Posterior cingulate gyrus (tissue), 11 donors: Measurements from ENCODE around the gene GRAMD2A.

Source experiments
- DNase-seq, 10 donors: peaks; one replicate each; pipeline versions ENCODE4 v3.0.0 to v3.0.0-alpha.2; 2020 to 2021; ENCODE audit warnings: mixed read lengths in 3 of 10
- intact Hi-C: fragments of 100-400 bp; cut with DNase I; formaldehyde crosslinking; loops from one replicate; pipeline ENCODE4 v1.15.1; 2023

Gene GRAMD2A

DNA sequence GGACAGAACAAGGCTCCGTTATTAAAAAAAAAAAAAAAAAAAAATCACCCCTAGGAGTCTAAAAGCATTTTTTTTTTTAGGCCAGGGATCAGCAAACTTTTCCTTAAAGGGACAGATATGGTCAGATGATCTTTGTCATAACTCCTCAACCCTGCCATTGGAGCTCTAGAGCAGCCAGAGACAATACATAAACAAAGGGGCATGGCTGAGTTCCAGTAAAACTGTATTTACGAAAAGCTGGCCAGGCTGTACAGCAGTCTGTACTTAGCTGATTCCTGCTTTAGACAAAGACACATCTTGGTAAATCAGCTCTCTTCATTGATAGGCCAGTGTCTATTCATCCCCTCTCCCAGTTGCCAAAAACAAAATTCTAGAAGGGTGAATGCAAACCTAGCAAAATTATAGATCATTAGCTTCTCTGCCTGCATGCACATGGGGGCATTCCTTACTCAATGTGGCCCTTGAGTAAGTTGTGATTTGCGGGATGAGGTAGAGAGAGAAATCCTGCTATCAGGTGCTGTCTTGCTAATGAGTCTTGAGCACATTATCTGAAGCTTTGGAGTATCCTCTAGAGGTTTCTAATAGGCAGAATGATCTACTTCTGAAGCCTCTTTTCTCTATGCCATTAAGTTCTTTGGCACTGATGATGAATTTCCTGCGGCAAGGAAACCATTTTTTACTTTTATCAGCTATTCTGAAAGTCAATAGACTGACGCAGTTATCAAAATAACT is 44.2 kb downstream of the GRAMD2A start:
- intact Hi-C loops: no loop called here
- no peak for DNase-seq

DNA sequence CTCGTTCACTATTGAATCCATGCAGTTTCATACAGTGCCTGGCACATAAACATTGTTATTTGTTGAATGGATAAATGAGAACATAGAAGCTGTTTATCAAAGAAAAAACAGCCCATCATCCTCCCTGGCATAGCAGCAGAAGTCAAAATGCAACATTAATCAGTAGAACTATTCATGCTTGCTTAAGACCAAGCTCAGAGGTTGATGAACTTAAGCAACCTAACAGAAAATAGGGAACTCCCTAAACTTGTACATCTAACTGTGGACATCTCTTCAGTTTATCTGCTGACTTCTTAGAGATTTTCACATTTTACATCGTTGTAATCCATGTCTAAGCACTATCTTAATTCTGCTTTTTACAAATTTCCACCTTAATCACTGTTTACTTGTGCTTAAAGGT is 50.2 kb downstream of the GRAMD2A start:
- no peak for DNase-seq
- intact Hi-C loops: no loop called here

DNA sequence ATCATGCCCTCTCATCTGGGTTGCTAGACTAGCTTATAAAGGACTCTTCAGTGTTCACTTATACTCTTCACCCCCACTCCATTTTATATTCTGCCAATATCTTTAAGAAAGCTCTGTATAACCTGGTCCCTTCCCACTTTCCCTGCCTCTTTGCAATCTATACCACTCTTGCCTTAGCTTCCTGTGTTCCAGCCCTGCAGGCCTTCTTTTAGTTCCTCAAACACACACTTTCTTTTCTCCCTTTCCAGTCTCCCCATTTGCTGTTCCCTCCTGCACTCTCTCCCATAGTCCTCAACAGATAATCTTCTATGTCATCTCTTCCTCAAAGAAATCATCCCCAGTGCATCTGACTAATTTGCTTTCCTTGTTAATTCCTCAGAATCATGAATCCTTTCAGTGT is 50.7 kb downstream of the GRAMD2A start:
- intact Hi-C loops: no loop called here
- DNase-seq: no peak

DNA sequence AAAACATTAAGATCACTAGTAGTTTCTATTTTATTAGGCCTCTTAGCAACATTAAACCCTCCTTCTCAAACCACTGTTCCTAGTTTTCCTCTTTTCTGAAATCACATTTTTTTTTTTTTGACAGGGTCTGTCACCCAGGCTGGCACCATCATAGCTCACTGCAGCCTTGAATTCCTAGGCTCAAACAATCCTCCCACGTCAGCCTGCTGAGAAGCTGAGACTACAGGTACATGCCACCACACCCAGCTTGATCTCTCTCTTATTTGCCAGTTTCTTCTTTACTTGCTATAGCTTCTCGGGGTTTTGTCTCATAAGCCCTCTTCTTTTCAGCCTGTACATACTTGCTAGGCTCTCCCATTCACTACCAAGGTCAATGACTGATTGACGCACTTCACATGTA is 51.4 kb downstream of the GRAMD2A start:
- intact Hi-C loops: no loop called here
- DNase-seq: no peak

DNA sequence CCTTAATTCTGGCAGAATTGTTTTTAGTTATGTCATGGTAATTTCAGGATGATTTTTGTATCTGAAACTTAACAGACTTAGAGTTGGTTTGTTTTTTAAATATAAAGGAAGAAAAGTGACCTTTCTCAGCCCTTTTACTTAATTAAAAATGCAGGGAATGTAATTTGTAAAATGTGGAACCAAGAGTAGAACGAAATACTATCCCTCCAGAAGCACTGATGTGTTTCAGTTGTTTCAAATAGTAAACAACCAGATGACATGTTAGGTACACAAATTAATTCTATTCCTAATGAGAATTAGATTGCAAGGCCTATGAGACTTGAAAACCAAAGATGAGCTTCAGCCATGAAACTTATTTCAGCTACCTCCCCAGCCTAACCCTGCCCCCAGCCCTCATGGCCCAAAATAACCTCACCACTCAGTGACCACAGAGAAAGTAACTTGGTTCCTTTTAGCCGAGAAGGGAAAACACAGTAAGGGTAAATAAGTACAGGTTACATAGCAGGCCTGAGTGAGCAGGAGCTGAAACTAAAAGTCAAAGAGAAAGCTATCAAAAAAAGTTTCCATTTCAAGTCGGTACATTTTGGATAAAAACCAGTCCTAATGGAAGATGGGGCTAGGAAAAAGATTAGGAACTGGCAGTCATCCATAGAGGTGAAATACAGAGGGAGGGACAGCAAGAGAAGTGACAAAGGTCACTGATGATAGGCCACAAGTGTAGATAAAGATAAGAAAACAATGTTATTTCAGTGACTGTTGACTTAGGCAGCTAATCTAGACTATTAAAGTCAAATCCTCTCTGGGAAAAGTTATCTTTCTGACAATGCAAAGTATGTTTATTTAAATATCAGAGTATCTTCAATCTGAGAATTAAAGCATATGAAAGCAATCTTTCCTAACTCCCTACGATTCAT is 56.2 kb downstream of the GRAMD2A start:
- intact Hi-C loops: no loop called here
- no peak for DNase-seq

DNA sequence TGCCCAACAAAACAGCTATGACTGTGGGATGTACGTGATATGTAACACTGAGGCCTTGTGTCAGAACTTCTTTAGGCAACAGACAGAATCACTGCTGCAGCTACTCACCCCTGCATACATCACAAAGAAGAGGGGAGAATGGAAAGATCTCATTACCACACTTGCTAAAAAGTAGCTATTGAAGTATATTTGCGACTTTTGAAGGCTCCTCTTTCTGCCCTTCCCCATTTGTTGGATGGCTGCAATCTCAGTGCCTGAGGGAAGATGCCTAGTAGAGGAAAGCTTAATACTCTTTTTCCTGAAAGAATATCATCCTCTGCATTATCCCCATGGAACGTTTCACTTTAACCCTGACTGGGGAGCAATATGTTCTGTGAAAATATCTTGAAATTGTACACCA is 57.5 kb downstream of the GRAMD2A start:
- intact Hi-C loops: no loop called here

DNA sequence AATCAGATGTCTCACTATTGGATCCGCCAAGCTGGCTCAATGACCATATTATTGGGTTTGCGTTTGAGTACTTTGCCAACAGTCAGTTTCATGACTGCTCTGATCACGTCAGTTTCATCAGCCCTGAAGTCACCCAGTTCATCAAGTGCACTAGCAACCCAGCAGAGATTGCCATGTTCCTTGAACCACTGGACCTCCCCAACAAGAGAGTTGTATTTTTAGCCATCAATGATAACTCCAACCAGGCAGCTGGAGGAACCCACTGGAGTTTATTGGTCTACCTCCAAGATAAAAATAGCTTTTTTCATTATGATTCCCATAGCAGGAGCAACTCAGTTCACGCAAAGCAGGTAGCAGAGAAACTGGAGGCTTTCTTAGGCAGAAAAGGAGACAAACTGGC is 57.9 kb downstream of the GRAMD2A start:
- DNase-seq: no peak
- intact Hi-C loops: no loop called here

More for the DNA sequence above, 57.5 kb downstream of the GRAMD2A start:
- no peak for DNase-seq

DNA sequence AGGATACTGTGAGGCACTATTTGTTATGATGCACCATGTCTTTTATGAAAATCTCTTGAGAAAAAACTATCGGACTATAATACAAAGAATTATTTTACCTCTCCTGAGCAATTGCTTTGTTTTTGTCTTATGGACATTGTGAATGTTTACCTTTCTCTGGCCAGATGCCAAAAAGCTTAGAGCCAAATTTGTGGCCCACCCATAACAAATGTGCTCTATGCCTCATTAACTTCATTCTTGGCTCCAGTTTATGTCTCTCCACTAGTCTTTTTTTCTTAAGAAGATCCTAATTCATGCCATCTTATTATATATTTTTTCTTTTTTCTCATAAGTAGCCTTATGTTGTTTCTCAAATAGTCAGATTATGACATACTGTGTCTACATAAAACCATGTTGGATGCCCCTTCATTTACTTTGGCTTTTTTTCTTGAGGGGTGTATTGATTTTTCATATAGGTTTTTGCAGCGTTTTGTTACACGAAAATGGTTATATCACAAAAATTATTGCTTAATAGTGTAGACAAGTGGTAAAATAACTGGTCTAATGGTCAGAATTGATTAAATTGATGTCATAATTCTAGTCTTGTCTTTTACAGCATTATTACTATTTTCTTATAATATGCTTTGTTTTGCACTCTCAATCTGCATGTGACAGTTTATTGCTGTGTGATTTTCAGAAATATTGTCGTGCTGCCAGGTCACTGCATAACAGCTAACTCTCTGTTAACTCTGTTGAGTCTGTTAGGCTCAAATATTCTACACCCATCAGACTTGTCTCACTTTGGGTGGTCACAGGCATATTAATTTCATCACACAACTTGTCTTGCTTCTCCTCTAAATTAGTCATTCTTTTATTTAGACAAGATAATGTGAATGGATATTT is 61.2 kb downstream of the GRAMD2A start:
- no peak for DNase-seq
- intact Hi-C loops: no loop called here

DNA sequence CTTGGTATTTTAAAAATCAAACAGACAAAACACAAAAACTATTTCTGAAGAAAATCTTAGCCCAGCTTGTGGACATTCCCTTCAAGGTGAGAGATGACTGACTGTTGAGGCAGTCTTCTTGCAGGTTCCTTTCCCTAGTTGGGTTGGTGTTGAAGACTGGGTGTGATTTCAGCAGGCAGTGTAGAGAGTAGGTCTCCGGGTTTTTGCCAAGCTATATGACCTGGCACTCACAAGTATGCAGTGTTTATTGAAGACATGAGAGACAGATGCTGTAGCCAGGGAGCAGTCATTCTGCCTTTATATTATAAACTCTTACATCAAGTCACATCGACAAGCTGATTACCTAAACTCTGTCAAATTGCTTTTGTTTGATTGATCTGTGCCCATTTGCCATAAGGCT is 61.9 kb downstream of the GRAMD2A start:
- intact Hi-C loops: no loop called here
- no peak for DNase-seq

DNA sequence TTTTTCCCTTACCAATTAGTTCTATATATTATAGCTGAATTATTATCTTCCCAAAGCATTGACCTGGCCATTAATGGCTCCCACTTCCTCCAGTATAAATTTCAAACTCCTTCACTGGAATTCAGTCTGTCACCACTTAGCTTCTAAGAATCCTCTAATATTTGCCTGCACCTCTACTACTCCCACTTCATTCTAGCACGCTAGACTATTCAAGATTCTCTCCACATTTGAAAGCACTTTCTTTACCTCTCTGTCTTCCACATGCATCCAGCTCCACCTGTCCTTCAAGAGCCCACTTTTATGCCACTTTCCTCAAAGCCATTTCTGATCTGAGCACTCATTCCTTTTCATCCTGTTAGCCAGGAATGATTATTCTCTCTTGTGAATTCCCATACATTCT is 64.4 kb downstream of the GRAMD2A start:
- intact Hi-C loops: no loop called here
- DNase-seq: no peak

DNA sequence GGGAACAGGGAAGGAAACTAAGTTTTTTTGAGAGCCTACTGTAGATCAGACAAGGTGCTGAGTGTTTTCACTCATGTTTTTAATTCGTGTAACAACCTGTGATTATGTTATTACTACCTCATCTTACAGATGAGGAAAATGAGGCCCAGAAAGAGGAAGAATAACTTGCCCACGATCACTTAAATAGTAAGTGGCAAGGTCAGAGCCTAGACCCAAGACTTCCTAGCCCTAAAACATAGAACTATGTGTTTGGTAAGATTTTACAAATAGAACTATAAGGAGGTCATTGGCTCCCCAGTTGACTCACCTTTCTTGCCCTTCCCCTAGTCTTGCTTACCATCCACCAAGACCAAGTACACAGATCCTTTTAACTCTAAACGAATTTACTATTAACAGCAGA is 65.7 kb downstream of the GRAMD2A start:
- no peak for DNase-seq
- intact Hi-C loops: no loop called here

DNA sequence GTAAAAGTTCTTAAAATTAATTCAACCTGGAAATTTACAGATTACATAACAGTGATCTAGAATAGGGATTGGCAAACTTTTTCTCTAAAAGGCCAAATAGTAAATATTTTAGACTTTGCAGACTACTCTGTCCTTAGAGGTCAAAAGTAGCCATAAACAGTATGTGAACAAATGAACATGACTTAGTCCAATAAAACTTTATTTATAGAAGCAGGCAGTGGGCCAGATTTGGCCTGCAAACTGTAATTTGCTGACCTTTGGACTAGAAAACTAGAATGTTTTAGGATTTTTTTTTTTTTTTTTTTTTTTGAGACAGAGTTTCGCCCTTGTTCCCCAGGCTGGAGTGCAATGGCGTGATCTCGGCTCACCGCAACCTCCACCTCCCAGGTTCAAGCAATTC is 67.3 kb downstream of the GRAMD2A start:
- intact Hi-C loops: no loop called here
- no peak for DNase-seq

DNA sequence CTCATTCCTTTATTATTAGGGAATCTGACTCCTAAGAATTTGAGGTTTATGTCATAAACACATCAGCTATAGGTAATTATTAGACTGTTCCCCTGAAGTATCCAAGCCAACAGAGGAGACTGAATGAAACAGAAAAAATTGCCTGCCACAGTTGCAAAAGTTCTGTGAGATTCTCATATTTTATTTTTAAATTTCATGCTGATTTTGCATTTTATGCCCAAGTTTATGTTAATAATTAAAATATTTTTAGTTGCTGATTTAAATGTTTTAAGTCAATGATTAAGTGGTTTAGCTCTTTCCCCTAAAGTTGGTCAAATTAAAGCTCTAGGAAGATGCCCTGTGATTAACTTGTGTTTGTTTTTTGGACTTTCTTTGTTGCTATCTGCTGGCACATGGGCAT is 69.2 kb downstream of the GRAMD2A start:
- intact Hi-C loops: no loop called here
- DNase-seq: no peak

DNA sequence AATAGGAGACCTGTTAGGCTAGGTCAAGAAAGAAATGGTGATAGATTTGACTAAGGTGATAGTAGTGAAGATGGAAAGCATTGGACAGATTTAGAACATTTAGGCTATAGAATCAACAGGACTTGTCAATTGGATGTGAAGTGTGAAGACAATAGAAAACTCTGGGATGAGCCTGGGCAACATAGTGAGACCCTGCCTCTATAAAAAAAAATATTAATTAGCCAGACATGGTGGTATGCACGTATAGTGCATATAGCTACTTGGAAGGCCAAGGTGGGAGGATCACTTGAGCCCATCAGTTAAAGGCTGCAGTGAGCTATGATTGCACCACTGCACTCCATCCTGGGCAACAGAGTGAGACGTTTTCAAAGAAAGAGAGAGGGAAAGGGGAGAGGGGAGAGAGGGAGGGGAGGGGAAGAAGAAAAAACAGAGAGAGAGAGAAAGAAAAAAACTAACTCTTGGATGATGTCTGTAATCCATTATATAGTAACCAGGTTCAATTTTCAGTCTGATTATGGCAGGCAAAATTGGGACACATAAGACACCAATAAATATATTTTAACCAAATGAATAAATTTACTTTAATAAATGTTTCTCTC is 69.8 kb downstream of the GRAMD2A start:
- no peak for DNase-seq
- intact Hi-C loops: no loop called here

DNA sequence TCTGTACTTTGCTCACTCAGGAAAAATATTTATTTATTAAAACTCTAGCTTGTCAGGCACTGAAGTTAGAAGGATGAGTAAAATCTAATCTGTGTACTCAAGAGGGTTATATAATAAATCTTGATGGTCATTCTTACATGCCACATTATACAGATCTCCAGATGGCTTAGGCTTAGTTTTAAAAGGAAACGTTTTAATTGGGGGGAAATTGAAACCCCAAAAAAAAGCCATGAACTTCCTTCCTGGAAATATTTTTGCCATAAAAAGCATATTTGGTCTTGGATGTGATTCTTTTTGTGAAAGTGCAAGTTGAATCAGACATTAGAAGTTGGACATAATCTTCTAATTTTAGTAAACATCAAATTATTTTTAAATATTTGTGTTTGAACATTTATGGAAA is 73.4 kb downstream of the GRAMD2A start:
- DNase-seq: no peak
- intact Hi-C loops: no loop called here

DNA sequence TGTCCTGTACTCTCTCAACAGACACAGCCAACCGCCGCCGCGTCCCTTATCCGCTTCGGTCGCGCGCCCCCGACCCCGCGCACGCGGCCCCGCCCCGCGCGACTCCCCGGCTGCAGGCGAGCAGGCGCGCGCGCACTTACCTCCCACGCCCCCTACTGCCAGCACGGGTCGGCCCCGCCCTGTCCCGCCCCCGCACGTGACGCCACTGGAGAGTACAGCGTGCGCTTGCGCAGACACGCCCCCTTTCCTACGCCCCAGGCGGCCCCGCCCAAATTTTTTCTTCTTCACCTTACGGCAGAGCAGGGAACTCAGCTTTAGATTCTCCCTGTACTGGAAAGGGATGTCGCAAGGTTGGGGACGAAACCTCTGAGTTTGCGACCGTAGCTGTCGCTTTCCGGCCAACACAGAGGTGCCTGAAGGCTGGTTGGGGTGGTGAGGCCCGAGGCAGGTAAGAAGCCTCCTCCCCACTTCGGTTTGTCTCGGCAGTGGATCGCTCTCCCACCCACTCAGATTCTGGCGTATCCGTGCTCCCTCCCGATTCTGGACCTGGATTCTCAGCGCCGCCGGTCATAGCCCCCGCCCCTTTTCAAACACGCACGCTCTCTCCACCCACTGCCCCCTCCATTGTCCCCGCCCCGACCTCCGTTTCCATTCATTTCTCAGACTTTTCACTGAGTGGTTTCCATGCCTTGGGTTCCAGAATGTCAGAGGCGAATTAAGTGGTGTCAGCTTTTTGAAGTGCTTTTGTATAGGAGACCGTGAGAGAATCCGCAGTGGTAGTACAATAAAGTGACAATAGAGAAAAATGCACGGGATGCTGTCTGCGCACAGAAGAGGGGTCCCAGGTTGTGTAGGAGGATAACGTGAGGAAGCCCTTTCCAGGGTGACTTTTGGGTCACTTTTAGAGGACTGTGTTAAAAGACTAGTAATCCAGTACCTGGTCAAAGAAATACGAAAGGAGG is 79.3 kb downstream of the GRAMD2A start, which contains the start of the genes MYO9A and SENP8:
MYO9A (minus strand) TSS at position 134 of the 962 bp plus-strand sequence. CDS start 71,587 bp downstream, outside the sequence.
SENP8 (plus strand) TSS at position 387 of the 962 bp plus-strand sequence. CDS start 21,221 bp downstream, outside the sequence.
- DNase-seq: peak; percentile 93 to 99 (median 96)
- intact Hi-C loops: loop anchor here (2.0 kb wide), 1 partner anchor 113 kb away; the partner anchor contains the start of gene PKM

DNA sequence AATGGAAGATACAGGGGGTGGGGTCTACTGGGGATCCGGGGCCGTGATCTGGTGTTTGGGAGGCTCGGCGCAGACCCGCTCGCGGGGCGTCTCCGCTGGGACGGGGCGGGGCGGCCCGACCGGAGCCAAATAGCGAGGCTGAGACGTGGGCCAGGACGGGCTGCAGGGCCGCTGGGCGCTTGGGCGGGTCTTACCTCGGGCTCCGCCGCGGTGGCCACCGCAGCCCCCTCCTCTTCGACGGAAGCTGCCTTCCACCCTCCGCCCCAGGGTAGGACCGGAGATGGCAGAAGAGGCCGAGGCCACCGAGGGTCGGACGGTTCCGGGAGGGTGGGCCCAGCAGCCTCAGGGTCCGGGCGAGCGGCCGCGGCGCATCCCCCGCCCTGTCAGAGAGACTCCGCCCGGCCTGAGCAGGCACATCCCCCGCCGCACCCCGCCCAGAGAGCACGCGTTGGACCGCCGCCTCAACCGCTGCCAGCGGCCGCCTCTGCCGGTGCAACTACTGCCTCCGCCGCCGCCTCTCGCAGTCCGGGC is 80.0 kb downstream of the GRAMD2A start:
- intact Hi-C loops: loop anchor here (2.0 kb wide), 1 partner anchor 113 kb away; the partner anchor contains the start of gene PKM
- DNase-seq: peak in 1 of 10 donors; percentile 35

DNA sequence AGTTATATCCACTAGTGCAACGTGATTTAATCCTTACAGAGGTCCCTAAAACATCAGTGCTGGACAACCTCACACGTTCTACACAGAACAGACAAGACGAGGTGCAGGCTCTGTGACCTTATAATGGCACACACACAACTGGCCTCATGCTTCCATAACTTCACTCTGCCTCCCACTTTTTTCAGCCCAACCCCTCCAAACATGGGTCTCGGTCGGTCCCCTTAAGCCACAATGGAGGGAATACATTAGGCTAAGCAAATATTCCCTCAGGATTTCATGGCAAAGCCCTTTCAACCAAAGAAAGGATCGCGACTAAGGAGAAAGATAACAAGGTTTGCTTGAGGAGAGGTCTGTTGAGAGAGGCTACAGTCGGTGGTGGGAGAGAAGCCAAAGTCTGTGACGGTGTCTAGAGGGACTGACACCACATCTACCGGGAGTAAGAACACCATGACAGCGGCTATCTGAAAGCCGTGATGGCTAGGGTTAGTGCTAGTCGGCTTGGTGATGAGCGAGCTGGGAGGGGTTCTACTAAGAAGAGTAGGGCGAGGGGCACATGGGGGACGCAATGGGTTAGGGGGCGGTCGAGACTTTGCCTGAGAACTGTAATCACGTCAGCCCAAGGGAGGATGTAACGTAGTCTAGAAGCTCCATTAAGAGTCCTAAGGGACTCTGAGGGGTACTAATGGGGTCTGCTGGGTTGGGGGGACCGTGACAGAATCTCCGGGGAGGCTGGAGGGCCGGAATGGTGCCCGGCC is 80.7 kb downstream of the GRAMD2A start:
- intact Hi-C loops: no loop called here
- DNase-seq: peak in 6 of 10 donors; percentile 6 to 67 (median 16)
